ENCODE results near the gene DPP7.
"Not testable (repeated sequence)": the region's sequence is repeated elsewhere in the genome, so short reads cannot be mapped to it uniquely, and the experiment has no call there.

Gene DPP7

DNA sequence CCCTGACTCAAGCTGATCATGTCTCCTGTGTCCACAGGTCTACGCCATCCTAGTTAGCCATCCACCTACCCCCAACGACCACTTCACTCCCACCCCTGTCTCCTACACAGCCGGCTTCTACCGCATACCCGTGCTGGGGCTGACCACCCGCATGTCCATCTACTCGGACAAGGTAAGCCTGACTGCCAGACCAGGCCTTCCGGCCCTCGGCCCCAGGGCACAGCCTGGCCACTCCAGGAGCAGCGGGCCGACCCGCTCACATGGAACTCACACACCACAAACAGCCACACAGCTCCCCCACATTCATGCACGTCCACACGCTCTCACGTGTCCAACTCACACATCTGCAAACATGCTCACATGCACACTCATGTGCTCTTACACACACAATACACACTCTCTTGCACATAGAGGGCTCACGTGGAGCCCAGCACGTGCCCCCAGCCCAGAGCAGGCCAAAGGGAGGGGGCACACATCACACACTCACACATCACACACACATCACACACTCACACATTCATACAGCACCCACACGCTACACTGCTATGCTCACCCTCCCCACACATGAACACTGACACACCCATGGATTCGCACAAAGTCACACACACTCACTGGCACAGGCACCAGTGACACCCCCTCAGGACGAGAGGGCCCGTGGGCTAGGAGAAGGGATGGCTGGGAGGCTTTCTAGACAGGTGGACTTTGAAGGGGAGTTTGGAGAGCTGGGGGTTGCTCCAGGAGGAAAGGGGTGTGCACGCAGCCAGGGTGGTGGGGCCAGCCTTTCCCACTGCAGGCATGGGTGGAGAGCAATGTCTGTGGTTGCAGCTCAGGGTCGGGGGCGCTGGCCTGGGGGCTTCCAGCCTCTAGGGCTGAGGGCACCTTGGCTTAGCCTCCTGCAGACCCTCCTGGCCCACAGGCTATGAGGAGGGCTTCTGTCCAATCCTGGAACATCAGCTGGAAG lies 27.7 kb upstream of the DPP7 start:
- H3K27me3 Mint-ChIP-seq: peaks cover 40 to 77% of the 10 kb centered on the region in 2 donors
- no peak overlapping the region for H3K4me3 Mint-ChIP-seq

DNA sequence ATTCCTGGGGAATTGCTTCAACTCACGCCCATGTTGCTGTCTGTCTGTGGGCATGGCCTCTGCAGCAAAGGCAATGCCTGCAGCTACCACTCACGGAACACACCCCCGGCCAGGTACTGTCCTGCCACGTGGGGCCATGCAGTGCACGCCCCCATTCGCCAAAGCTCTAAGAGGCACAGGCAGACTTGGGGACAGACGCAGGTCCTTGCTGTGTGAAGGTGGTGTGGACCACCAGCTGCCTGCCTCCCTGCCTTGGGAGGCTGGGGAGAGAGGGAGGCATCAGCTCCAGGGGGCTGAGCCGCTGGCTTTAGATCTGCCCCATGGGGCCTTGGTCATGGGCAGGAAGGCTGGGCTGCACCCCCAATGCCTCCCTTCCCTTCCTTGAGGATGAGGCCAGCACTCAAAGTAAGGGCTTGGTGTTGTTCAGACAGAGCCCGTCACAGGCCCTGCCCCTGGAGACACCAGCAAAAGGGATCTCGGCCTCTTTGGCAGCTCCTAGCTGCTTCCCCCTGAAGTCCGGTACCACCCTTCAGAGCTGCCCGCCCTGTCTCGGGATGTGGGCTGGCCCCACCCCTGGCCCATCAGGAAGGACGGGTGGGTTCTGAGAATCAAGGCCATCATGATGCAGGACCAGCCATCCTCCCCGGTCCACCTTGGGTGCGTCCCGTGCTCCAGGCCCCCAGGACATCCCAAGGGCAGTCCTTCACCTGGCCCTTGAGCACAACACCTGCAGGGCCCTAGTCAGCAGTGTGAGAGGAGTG lies 26.7 kb upstream of the DPP7 start:
- Mint-ChIP-seq H3K4me3 (no peak overlapping the region), H3K27ac (no peak overlapping the region), H3K9me3 (no peaks in the 10 kb centered on the region), H3K36me3 (ENCODE audit: insufficient read depth) (peaks cover 9% of the 10 kb centered on the region), H3K4me1 (ENCODE audit: low read depth in 2 of 2) (no peaks in the 10 kb centered on the region), H3K27me3 (peaks cover 43 to 79% of the 10 kb centered on the region in 2 donors)
- ATAC-seq (replicated peaks): no peak
- DNase-seq: no peak

More for the DNA sequence above, 27.7 kb upstream of the DPP7 start:
- Mint-ChIP-seq H3K36me3 (ENCODE audit: insufficient read depth) (peaks cover 9% of the 10 kb centered on the region), H3K27ac (no peak overlapping the region), H3K9me3 (no peaks in the 10 kb centered on the region), H3K4me1 (ENCODE audit: low read depth in 2 of 2) (no peaks in the 10 kb centered on the region)
- ATAC-seq (replicated peaks) (no peak), DNase-seq (no peak)

DNA sequence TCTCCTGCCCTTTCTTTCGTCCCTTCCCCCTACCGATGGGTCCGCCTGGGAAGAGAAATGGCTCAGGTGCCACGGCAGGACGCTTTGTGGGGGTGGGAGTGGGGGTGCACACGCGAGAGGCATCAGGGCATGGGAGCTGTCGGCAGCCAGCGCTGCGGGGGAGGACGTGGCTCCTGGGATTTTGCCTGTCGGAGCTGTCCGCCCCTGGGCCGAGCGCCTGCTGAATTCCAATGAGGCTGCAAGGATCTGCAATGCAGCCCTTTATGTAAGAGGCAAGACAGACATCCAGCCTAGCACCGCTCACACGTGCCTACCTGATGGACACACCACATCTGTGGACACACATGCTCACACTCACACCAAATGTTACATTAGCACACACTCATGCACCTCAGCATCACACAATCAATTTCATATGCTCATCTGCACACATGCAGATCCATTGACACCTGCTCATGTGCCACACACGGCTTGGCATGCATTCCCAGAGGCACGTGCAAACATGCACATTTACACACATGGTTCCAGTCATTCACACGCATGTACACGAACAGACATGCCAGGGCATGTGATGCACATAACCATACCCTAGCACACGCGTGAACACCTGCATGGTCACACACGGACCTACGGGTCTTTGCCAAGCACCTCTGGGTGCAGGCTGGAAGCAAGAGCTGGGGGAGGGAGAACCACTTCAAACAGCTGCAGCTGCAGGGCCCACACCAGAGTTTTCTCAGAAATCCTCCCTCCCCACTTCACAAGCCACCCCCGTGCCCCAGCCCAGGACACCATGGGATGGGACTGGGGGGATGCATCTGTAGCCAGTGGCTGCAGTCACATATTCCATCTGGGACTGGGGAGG lies 25.8 kb upstream of the DPP7 start:
- Mint-ChIP-seq H3K9me3 (no peaks in the 10 kb centered on the region), H3K27me3 (peaks cover 51 to 88% of the 10 kb centered on the region in 2 donors)

DNA sequence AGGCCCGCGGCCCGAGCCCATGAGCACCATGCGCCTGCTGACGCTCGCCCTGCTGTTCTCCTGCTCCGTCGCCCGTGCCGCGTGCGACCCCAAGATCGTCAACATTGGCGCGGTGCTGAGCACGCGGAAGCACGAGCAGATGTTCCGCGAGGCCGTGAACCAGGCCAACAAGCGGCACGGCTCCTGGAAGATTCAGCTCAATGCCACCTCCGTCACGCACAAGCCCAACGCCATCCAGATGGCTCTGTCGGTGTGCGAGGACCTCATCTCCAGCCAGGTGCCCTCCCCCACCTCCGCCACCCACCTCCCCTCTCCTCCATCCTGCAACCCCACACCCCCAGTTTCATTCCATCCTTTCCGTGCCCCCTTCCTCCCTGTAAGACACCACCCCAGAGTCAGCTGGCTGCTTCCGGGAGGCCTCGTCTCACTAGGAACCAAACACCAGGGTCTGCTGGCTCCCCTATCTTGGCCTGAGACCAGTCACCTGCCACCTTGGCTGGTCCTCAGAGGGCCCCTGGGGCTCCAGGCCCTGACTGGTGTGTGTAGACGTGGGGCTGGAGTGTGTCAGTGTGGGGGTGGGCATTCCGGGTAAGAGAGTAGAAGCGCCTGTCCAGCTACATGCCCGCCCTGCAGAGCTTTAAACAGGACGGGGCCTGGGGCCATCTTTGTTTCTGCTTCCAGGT lies 25.1 kb upstream of the DPP7 start:
- DNase-seq (no peak), ATAC-seq (replicated peaks) (peak; percentile 21)
- Mint-ChIP-seq H3K9me3 (no peaks in the 10 kb centered on the region), H3K4me1 (ENCODE audit: low read depth in 2 of 2) (no peaks in the 10 kb centered on the region), H3K36me3 (ENCODE audit: insufficient read depth) (peaks cover 9% of the 10 kb centered on the region), H3K4me3 (no peak overlapping the region), H3K27ac (no peak overlapping the region), H3K27me3 (peaks cover 51 to 95% of the 10 kb centered on the region in 2 donors)

More for the DNA sequence above, 25.8 kb upstream of the DPP7 start:
- no peaks in the 10 kb centered on the region for H3K4me1 Mint-ChIP-seq (ENCODE audit: low read depth in 2 of 2)
- H3K36me3 Mint-ChIP-seq (ENCODE audit: insufficient read depth): peaks cover 9% of the 10 kb centered on the region
- no peak overlapping the region for H3K4me3 Mint-ChIP-seq
- ATAC-seq (replicated peaks) (no peak), DNase-seq (no peak)
- no peak overlapping the region for H3K27ac Mint-ChIP-seq

DNA sequence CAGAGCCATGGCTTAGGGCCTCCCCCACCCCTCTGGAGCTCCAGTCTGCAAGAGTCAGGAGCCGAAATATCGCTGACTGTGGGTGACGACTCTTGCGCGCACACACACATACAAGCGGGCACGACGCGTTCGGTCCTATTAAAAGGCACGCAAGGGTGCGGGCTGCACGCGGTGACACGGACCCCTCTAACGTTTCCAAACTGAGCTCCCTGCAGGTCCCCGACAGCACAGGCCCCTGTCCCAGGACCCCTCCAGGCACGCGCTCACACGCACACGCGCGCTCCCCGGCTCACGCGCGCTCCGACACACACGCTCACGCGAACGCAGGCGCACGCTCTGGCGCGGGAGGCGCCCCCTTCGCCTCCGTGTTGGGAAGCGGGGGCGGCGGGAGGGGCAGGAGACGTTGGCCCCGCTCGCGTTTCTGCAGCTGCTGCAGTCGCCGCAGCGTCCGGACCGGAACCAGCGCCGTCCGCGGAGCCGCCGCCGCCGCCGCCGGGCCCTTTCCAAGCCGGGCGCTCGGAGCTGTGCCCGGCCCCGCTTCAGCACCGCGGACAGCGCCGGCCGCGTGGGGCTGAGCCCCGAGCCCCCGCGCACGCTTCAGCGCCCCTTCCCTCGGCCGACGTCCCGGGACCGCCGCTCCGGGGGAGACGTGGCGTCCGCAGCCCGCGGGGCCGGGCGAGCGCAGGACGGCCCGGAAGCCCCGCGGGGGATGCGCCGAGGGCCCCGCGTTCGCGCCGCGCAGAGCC lies 24.4 kb upstream of the DPP7 start, which contains the start of gene GRIN1:
Gene GRIN1 (plus strand): TSS at position 433 of the 746 bp plus-strand sequence. CDS start 333 bp downstream, outside the sequence.
- Mint-ChIP-seq H3K36me3 (ENCODE audit: insufficient read depth) (peaks cover 9% of the 10 kb centered on the region), H3K27me3 (peaks cover 51 to 95% of the 10 kb centered on the region in 2 donors), H3K27ac (no peak within 1 kb of the TSS), H3K9me3 (no peaks in the 10 kb centered on the region), H3K4me1 (ENCODE audit: low read depth in 2 of 2) (no peaks in the 10 kb centered on the region), H3K4me3 (no peak within 1 kb of the TSS)
- DNase-seq (no peak), ATAC-seq (replicated peaks) (peak; percentile 72)

DNA sequence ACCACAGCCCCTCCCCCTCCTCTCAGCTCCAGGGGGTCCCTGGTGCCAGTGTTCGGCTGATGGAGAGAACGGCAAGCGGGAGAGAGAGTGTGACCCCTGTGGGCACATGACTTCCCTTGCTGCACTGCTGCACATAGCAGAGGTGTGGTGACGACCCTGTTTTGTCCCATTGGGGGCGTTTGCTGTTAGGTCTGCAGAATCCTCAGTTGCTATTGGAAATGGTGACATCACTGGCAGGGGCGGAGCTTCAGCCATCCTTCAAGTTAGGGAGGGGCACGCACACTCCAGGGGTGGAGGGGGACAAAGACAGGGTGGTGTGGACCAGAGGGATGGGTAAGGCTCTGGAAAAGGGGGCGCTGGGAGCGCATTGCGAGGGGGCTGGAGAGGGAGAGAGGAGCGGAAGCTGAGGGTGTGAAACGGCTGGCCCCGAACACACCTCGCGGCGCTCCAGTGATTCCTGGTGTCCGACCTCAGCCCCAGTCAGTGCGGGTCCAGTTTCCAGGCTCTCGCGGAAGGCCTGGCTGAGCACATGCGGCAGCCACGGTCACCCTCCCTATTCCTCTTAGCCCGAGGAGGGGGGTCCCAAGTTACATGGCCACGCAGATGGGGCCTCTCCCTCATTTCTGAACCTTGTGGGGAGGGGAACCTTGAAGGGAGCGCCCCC lies 23.7 kb upstream of the DPP7 start:
- no peaks in the 10 kb centered on the region for H3K4me1 Mint-ChIP-seq (ENCODE audit: low read depth in 2 of 2)
- peaks cover 53 to 88% of the 10 kb centered on the region in 2 donors for H3K27me3 Mint-ChIP-seq
- no peak overlapping the region for H3K27ac Mint-ChIP-seq
- ATAC-seq (replicated peaks) (no peak), DNase-seq (no peak)
- no peak overlapping the region for H3K4me3 Mint-ChIP-seq
- H3K9me3 Mint-ChIP-seq: no peaks in the 10 kb centered on the region
- H3K36me3 Mint-ChIP-seq (ENCODE audit: insufficient read depth): peaks cover 9% of the 10 kb centered on the region

DNA sequence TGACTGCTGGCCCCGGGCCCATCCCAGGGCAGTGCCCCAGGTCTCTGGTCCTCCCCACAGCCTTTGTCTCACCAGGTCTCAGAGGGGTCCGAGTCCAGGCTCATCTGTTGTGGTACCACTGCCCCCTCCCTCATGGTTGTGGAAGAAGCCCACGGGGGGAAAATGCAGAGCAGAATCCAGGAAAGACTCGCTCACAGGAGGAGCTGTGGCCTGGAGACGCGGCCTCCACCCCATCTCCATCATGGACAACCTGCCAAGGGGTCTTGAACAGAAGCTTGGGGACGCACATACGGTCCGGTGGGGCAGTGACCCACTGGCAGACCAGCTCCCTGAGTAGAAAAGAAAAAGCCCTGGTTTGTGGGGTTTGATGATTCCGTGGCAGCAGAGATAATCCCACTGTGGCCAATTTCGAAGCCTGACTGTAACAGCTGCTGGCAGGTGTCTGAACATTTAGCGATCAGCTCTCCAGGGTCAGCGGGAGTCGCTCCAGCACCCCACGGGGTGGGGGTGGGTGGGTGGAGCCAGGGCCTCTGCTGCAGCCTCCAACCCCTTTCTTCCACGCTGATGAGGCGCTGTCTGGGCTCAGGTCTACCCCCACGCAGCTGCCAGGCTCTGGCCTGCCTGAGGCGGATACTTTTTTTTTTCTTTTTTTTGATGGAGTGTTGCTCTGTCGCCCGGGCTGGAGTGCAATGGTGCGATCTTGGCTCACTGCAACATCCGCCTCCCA lies 22.5 kb upstream of the DPP7 start:
- DNase-seq: no peak
- Mint-ChIP-seq H3K36me3 (ENCODE audit: insufficient read depth) (peaks cover 8% of the 10 kb centered on the region), H3K27me3 (peaks cover 51 to 77% of the 10 kb centered on the region in 2 donors), H3K4me1 (ENCODE audit: low read depth in 2 of 2) (no peaks in the 10 kb centered on the region), H3K27ac (no peak overlapping the region), H3K4me3 (no peak overlapping the region), H3K9me3 (no peaks in the 10 kb centered on the region)
- no peak for ATAC-seq (replicated peaks)

DNA sequence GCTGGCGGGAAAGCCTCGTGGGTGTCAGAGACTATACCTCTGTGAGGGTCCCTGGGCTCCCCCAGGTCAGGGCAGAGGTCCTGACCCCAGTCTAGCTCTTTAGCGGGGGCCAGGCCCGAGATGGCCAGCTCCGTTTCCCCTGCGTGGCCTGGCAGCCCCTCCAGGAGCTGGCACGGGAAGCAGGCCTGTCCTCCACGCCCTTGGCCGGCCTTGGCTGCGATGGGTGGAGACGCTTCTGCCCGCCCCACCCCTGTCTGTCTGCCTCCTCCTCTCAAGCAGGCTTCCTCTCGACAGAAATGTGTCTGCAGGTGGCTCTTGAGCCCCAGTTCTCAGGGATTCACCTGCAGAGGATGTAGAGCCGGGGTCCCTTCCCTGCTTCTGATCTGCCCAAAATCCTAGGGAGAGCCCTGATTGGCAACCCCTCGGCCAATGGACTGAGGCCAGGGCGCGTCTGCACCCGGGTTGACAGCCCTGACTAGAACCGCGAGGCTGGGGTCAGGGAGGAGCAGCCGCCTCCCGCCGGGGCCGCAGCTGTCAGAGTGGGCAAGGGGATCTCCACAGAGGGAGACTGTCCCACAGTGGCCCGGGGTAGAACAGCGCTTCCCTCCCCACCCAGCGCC lies 21.8 kb upstream of the DPP7 start:
- ATAC-seq (replicated peaks): no peak

DNA sequence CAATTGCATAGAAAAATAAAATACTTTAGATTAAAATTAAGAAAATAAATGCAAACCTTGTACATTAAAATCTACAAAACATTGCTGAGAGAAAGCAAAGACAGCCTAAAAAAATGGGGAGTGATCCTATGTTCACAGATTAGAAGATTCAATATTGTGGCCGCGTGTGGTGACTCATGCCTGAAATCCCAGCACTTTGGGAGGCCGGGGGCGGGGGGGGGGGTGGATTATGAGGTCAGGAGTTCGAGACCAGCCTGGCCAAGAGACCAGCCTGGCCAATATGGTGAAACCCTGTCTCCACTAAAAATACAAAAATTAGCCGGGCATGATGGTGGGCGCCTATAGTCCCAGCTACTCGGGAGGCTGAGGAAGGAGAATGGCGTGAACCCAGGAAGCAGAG lies 20.6 kb upstream of the DPP7 start:
- Mint-ChIP-seq H3K27me3 (peaks cover 42 to 58% of the 10 kb centered on the region in 2 donors), H3K36me3 (ENCODE audit: insufficient read depth) (peaks cover 11% of the 10 kb centered on the region), H3K27ac (peak overlapping the region in 1 of 2 donors; percentile 85)
- H3K4me3 Mint-ChIP-seq; H3K4me1 Mint-ChIP-seq (ENCODE audit: low read depth in 2 of 2); DNase-seq; H3K9me3 Mint-ChIP-seq; ATAC-seq (replicated peaks): not testable (repeated sequence)

More for the DNA sequence above, 21.8 kb upstream of the DPP7 start:
- Mint-ChIP-seq H3K36me3 (ENCODE audit: insufficient read depth) (peaks cover 7% of the 10 kb centered on the region), H3K27ac (no peak overlapping the region), H3K4me3 (no peak overlapping the region), H3K9me3 (no peaks in the 10 kb centered on the region), H3K4me1 (ENCODE audit: low read depth in 2 of 2) (no peaks in the 10 kb centered on the region), H3K27me3 (peaks cover 47 to 70% of the 10 kb centered on the region in 2 donors)
- DNase-seq: no peak

DNA sequence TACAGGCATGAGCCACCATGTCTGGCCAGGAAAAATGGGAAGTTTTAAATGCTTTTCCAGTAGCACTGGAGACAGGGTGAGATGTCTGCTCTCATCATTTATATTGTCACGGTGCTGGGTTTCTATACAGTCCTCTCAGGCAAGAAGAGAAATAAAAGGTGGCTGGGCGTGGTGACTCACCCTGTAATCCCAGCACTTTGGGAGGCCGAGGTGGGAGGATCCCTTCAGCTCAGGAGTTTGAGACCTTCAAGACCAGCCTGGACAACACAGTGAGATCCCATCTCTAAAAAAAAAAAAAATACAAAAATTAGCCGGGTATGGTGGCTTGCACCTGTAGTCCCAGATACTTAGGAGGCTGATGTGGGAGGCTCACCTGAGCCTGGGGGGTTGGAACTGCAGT lies 19.7 kb upstream of the DPP7 start:
- no peak for ATAC-seq (replicated peaks)

More for the DNA sequence above, 19.7 kb upstream of the DPP7 start:
- Mint-ChIP-seq H3K9me3 (no peaks in the 10 kb centered on the region), H3K27ac (no peak overlapping the region), H3K4me3 (no peak overlapping the region), H3K4me1 (ENCODE audit: low read depth in 2 of 2) (peaks cover 2 to 4% of the 10 kb centered on the region in 2 donors), H3K36me3 (ENCODE audit: insufficient read depth) (peaks cover 11% of the 10 kb centered on the region), H3K27me3 (peaks cover 34 to 48% of the 10 kb centered on the region in 2 donors)
- no peak for DNase-seq
